SK-N-SH (cell line): Measurements from ENCODE around the gene SLC25A14.

Experiments used
- CTCF ChIP-seq: fragments of 200-600 bp; sonication (generic); IDR thresholded peaks from 2 replicates; pipeline ENCODE4 v1.6.1; 2017; ENCODE audit warnings: antibody characterized with exemption, mild to moderate bottlenecking, moderate library complexity
- FOXM1 ChIP-seq: IDR thresholded peaks from 2 replicates; pipeline ENCODE4 v1.4.0; 2012; ENCODE audit warnings: low read depth, mild to moderate bottlenecking
- GATA2 ChIP-seq: sonication (generic); formaldehyde crosslinking; IDR thresholded peaks from 2 replicates; pipeline ENCODE4 v1.5.0; 2020; ENCODE audit warnings: mild to moderate bottlenecking, missing genetic modification reagents
- NFIC ChIP-seq: IDR thresholded peaks from 2 replicates; pipeline ENCODE4 v1.4.0; 2012; ENCODE audit warnings: borderline replicate concordance
- RAD21 ChIP-seq: IDR thresholded peaks from 2 replicates; pipeline ENCODE4 v1.6.1; 2012; ENCODE audit warnings: mild to moderate bottlenecking, low read length
- USF1 ChIP-seq: IDR thresholded peaks from 2 replicates; pipeline ENCODE4 v1.4.0; 2012; ENCODE audit warnings: low read depth, borderline replicate concordance

GRCh38 chrX:130343411-130343810, 3.7 kb downstream of the SLC25A14 start:
- TF ChIP-seq GATA2 (CRISPR knock-in tag) (no peak), CTCF (no peak), RAD21 (no peak), USF1 (no peak), NFIC (no peak), FOXM1 (no peak)
